ENCODE data around the gene JUN. TPM values are rescaled to one million over a fixed set of nuclear protein-coding genes. Genes with fewer than 3 reads are reported as not detected.

The JUN gene
- total and polyA plus RNA-seq, 2 donors (not counting 1 experiment from before 2014, with no cell fraction given), result 94.4 to 4,074 TPM

DNA sequence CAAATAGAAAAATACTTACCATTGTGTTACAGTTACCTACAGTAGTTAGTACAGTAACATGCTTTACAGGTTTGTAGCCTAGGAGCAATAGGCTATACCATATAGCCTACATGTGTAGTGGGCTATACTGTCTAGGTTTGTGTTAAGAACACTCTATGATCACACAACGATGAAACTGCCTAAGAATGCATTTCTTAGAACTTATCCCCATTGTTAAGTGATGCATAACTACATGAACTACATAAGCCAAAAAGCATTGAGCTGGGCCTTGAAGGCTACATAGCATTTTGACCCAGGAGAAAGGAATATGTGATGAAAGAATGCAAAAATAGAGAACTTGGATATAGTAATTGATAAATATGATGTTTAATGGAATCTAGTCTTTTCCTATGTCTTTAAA is 46.4 kb upstream of the JUN start:
- Histone ChIP-seq H3K9me3 (ENCODE audit: control extremely low read depth in 1 of 3, control insufficient read depth in 2 of 3, insufficient read depth in 1 of 3, low read length in 2 of 3) (peaks cover 5 to 17% (median 7%) of the 10 kb centered on the region in 3 donors), H3K4me2 (replicated peaks; ENCODE audit: low read depth, low read length, poor library complexity, severe bottlenecking) (no peak overlapping the region), H3K27ac (ENCODE audit: low read length in 2 of 2) (no peak overlapping the region), H3K4me1 (ENCODE audit: control insufficient read depth in 2 of 2, insufficient read depth in 2 of 2, low read length in 2 of 2) (no peaks in the 10 kb centered on the region), H3K79me2 (ENCODE audit: control insufficient read depth, insufficient read depth, low read length) (no peaks in the 10 kb centered on the region), H3K36me3 (replicated peaks in 1 of 2; ENCODE audit: control extremely low read depth in 1 of 2, control insufficient read depth in 1 of 2, extremely low read depth in 1 of 2, insufficient read depth in 2 of 2, low read length in 1 of 2) (no peaks in the 10 kb centered on the region), H4K20me1 (ENCODE audit: control insufficient read depth, insufficient read depth, low read length, poor library complexity, severe bottlenecking) (no peaks in the 10 kb centered on the region), H3K27me3 (replicated peaks in 1 of 4; ENCODE audit: control extremely low read depth in 1 of 4, control insufficient read depth in 3 of 4, insufficient read depth in 4 of 4, low read length in 3 of 4) (no peaks in the 10 kb centered on the region), H3K4me3 (ENCODE audit: control extremely low read depth in 1 of 5, extremely low read depth in 1 of 5, insufficient read depth in 1 of 5, low read depth in 2 of 5, low read length in 4 of 5) (no peak overlapping the region), H2AFZ (ENCODE audit: insufficient read depth, low read depth, low read length, poor library complexity, severe bottlenecking) (no peak overlapping the region), H3K9ac (ENCODE audit: low read length) (no peak overlapping the region)
- ATAC-seq (ENCODE audit: low read depth), result no peak
- CTCF ChIA-PET, result no interaction called here
- no peak for DNase-seq
- no peak overlapping the region for H3K27ac Mint-ChIP-seq
- H3K4me3 Mint-ChIP-seq, result no peak overlapping the region
- TF ChIP-seq, protein P1, sequence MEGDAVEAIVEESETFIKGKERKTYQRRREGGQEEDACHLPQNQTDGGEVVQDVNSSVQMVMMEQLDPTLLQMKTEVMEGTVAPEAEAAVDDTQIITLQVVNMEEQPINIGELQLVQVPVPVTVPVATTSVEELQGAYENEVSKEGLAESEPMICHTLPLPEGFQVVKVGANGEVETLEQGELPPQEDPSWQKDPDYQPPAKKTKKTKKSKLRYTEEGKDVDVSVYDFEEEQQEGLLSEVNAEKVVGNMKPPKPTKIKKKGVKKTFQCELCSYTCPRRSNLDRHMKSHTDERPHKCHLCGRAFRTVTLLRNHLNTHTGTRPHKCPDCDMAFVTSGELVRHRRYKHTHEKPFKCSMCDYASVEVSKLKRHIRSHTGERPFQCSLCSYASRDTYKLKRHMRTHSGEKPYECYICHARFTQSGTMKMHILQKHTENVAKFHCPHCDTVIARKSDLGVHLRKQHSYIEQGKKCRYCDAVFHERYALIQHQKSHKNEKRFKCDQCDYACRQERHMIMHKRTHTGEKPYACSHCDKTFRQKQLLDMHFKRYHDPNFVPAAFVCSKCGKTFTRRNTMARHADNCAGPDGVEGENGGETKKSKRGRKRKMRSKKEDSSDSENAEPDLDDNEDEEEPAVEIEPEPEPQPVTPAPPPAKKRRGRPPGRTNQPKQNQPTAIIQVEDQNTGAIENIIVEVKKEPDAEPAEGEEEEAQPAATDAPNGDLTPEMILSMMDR (IDR thresholded peaks at IDR 0.05), result no peak
- no peak for TF ChIP-seq EZH2 (IDR thresholded peaks at IDR 0.05; ENCODE audit: borderline replicate concordance, insufficient read depth, low read depth, low read length, poor library complexity, severe bottlenecking)
- POLR2A ChIA-PET, result no interaction called here
- WGBS (ENCODE audit: insufficient coverage), result no CpG with 5 or more reads among the region's 1 CpG
- peaks cover 8% of the 10 kb centered on the region for H3K9me3 Mint-ChIP-seq (ENCODE audit: insufficient read depth)
- H3K4me1 Mint-ChIP-seq, result no peaks in the 10 kb centered on the region
- intact Hi-C loops (cut with micrococcal nuclease), result no loop called here
- no peaks in the 10 kb centered on the region for H3K27me3 Mint-ChIP-seq

DNA sequence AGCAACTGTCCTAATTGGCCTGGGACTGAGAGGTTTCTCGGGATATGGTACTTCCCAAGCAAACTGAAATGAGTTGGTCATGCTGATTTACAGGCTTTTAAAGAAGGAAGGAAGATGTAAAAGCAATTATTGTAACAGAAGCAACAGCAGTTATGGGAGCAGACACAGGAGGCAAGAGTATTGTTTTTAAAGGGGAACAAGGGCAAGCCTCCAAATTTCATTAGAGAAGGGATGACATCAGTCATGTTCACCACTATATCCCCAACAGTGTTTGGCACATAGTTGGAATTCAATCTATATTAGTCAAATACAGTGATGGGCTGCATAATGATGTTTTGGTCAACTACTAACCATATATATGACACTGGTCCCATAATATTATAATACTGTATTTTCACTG is 46.0 kb upstream of the JUN start:
- Histone ChIP-seq H3K27ac (ENCODE audit: low read length in 2 of 2) (no peak overlapping the region), H3K36me3 (replicated peaks in 1 of 2; ENCODE audit: control extremely low read depth in 1 of 2, control insufficient read depth in 1 of 2, extremely low read depth in 1 of 2, insufficient read depth in 2 of 2, low read length in 1 of 2) (no peaks in the 10 kb centered on the region), H3K4me2 (replicated peaks; ENCODE audit: low read depth, low read length, poor library complexity, severe bottlenecking) (no peak overlapping the region), H3K9ac (ENCODE audit: low read length) (no peak overlapping the region), H3K9me3 (ENCODE audit: control extremely low read depth in 1 of 3, control insufficient read depth in 2 of 3, insufficient read depth in 1 of 3, low read length in 2 of 3) (peaks cover 5 to 17% (median 7%) of the 10 kb centered on the region in 3 donors), H3K4me3 (ENCODE audit: control extremely low read depth in 1 of 5, extremely low read depth in 1 of 5, insufficient read depth in 1 of 5, low read depth in 2 of 5, low read length in 4 of 5) (no peak overlapping the region), H3K4me1 (ENCODE audit: control insufficient read depth in 2 of 2, insufficient read depth in 2 of 2, low read length in 2 of 2) (no peaks in the 10 kb centered on the region), H2AFZ (ENCODE audit: insufficient read depth, low read depth, low read length, poor library complexity, severe bottlenecking) (no peak overlapping the region), H3K79me2 (ENCODE audit: control insufficient read depth, insufficient read depth, low read length) (no peaks in the 10 kb centered on the region), H4K20me1 (ENCODE audit: control insufficient read depth, insufficient read depth, low read length, poor library complexity, severe bottlenecking) (no peaks in the 10 kb centered on the region), H3K27me3 (replicated peaks in 1 of 4; ENCODE audit: control extremely low read depth in 1 of 4, control insufficient read depth in 3 of 4, insufficient read depth in 4 of 4, low read length in 3 of 4) (no peaks in the 10 kb centered on the region)
- Mint-ChIP-seq H3K4me1 (no peaks in the 10 kb centered on the region), H3K27ac (no peak overlapping the region), H3K9me3 (ENCODE audit: insufficient read depth) (peaks cover 8% of the 10 kb centered on the region), H3K27me3 (no peaks in the 10 kb centered on the region), H3K4me3 (no peak overlapping the region)
- ChIA-PET CTCF (no interaction called here), POLR2A (no interaction called here)
- intact Hi-C loops (cut with micrococcal nuclease), result no loop called here
- no peak for ATAC-seq (ENCODE audit: low read depth)
- no peak for TF ChIP-seq EZH2 (IDR thresholded peaks at IDR 0.05; ENCODE audit: borderline replicate concordance, insufficient read depth, low read depth, low read length, poor library complexity, severe bottlenecking)
- TF ChIP-seq, protein P1 (IDR thresholded peaks at IDR 0.05), result no peak
- 88% methylated on average over 1 of the region's 1 CpG for WGBS (ENCODE audit: insufficient coverage)
- DNase-seq, result no peak
